ENCODE data around the gene ADPRM. TPM values are rescaled to one million over a fixed set of nuclear protein-coding genes. Genes with fewer than 3 reads are reported as not detected.
"Not testable (repeated sequence)": the region's sequence is repeated elsewhere in the genome, so short reads cannot be mapped to it uniquely, and the experiment has no call there.

ADPRM gene
- total RNA-seq, 1 experiment from 2014 or later, result 11.1 TPM

- peak; percentile 11 for DNase-seq (ENCODE audit: low spot score)
These were observed 863 bp downstream of the ADPRM start for GRCh38 chr17:10698096-10698818.

DNA sequence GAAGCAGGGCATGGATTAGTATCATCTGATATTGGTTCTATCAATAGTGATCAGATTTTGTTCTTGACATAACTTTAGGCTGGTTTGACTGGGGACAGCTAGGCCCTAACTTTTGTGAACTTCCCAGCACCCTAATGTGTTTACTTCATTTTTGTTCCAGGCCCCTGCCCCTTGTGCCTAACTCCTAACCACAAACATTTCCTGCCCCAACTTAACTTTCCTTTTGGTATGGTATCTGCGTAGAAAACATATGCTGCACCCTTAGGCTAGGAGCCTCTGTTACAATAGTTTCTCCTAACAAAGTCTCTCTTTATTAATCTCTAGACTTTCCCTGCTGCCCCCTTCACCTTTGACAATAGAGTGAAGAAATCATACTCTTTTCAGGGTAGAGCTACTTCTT is 2.5 kb downstream of the ADPRM start:
- no peak for DNase-seq (ENCODE audit: low spot score)

DNA sequence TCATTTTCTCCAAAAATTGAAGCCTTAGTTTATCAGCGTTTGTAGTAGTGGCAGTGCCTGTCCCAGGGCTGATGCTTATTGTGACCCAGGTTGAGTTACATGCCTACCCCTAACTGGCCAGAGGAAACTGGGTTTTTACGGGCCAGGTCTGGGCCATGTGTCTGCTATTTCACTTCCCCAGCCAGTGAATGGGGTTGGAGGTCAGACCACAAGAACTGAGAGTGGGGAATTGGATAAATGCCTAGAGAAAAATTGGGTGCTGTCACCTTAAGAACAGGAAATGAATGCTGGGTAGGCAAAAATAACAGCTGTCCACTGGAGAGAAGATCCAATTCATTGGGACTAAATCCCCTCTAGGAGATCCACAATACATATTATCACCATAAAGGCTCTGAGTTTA is 5.2 kb downstream of the ADPRM start:
- no peak for DNase-seq (ENCODE audit: low spot score)

- DNase-seq (ENCODE audit: low spot score), result no peak
These were observed 8.3 kb downstream of the ADPRM start for GRCh38 chr17:10705727-10706126.

GRCh38 chr17:10713318-10713717 is 15.9 kb downstream of the ADPRM start:
- DNase-seq (ENCODE audit: low spot score), result no peak

DNA sequence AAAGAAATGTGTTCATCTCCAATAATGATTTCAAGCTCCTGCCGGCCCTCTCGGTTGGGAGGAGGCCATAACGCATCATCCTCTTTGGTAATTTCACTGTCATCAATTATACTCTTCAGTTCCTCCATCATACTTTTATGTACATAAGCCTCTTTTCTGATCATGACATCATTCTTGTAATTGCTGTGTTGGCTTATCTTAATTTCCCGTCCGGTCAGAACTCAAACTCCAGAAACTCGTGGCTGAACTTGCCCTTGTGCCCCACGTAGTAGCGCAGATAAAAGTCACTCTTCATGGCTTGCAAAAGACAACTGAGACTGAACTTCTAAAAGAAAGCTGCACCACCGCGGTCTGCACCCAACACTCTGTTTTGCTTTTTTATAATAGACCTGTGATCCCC is 18.8 kb downstream of the ADPRM start:
- DNase-seq (ENCODE audit: low spot score), result no peak

- DNase-seq (ENCODE audit: low spot score), result no peak
These were observed 21.2 kb downstream of the ADPRM start for GRCh38 chr17:10718547-10718946.

DNA sequence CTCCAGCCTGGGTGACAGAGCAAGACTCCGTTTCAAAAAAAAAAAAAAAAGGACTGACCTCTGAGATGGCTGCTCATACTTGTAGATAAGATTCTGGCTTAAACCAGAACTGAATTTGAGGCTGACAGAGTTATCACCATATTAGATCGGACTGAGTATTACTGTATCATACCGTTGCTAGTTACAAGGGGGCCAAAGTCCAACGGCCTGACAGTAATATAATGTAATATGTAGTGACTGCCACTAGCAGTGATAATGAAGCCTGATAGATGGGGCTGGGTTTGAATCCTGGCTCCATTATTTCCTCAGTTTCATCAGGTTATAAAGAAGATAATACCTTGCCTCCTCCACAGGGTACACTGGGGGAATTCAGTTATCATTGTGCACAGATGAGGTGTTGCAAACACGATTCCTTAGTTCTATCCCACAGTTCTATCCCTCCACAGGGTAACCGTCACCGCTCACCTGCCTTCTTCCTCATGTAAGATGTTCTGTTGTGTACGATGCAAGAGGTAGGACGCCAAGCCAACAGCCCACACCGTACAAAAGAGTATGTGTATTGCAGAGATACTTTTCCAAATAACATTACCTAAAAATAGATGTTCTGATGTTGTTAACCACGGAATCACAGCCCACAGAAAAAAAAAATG is 27.3 kb downstream of the ADPRM start:
- DNase-seq (ENCODE audit: low spot score), result no peak

DNA sequence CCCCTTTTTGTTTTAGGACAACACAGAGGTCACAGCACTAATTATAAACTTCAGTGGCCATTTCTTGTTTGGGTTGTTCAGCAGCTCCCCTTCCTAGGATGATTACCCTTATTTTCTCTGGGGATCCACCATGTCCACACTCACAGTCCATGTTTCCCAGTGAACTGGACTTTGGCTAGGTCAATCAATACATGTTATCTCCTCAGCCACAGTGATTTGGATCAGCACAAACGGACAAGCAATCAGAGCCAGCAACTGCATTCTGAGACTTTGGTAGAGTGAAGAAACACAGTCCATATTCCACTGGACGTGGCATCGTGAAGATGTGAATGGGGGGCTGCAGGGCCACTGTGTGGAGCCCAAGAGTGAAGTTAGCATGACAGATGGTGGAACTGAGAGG is 27.9 kb downstream of the ADPRM start:
- no peak for DNase-seq (ENCODE audit: low spot score)

DNA sequence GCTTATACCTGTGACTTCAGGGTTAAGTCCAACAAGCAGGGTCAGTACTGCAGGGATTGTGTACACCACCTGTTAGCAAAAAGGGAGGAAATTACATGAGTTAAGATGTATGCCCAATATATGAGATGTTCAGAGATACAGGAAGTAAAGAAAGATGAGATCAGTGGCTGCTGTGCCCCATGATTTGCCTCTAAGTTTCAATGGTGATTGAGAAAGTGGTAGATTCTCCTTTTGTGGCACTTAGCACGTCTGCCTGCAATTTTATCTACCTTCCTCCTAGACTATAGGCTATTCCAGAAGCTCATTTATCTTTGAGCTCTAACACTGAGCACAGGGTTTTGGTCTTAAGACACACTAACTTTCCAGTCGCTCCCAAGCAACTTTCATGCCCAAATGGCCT is 28.8 kb downstream of the ADPRM start:
- no peak for DNase-seq (ENCODE audit: low spot score)

GRCh38 chr17:10727192-10727591 is 29.8 kb downstream of the ADPRM start:
- DNase-seq (ENCODE audit: low spot score), result peak; percentile 62

GRCh38 chr17:10728331-10728892 is 31.0 kb downstream of the ADPRM start:
- no peak for DNase-seq (ENCODE audit: low spot score)

GRCh38 chr17:10729334-10730193 is 32.2 kb downstream of the ADPRM start, which contains the start of gene TMEM220:
TMEM220 (minus strand) TSS chr17:10730023; CDS start chr17:10729851, 172 bp downstream.
- DNase-seq (ENCODE audit: low spot score), result no peak

DNA sequence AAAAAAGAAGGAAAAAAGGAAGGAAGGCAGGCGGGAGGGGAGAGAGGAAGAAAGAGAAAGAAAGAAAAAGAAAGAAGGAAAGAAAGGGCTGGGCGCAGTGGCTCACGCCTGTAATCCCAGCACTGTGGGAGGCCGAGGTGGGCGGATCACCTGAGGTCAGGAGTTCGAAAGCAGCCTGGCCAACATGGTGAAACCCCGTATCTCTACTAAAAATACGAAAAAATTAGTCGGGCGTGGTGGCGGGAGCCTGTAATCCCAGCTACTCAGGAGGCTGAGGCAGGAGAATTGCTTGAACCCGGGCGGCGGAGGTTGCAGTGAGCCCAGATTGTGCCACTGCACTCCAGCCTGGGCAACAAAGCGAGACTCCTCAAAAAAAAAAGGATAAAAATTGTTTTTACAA is 32.9 kb downstream of the ADPRM start:
- not testable (repeated sequence) for DNase-seq (ENCODE audit: low spot score)

DNA sequence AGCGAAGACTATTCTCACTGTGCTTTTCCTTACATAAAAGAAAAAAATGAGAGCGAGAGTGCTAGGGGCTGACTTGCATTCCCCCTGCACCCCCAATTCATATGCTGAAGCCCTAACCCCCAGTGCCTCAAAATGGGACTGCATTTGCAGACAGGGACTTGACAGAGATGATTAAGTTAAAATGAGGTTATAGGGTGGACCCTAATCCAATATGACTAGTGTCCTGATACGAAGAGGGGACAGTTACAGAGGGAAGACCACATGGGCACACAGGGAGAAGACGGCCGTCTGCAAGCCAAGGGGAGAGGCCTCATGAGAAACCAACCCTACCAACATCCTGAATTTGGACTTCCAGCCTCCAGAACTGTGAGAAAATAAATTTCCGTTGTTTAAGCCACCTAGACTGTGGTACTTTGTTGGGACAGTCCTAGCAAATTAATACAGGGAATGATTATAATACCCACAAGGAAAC is 34.0 kb downstream of the ADPRM start:
- no peak for DNase-seq (ENCODE audit: low spot score)

DNA sequence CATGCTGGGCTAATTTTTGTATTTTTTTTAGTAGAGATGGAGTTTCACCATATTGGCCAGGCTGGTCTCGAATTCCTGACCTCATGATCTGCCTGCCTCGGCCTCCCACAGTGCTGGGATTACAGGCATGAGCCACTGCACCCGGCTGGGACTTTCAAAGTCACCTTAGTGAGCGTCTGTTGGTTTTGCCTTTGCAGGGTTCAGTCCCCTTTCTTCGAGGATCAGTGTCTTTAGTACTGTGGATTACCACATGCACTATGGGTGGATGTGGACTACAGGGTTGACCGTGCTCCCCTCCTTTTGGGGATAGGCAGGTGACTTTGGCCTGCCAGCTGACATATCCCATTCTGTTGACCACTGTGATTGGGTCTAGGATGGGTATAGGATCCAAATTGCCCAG is 34.7 kb downstream of the ADPRM start:
- DNase-seq (ENCODE audit: low spot score), result not testable (repeated sequence)

DNA sequence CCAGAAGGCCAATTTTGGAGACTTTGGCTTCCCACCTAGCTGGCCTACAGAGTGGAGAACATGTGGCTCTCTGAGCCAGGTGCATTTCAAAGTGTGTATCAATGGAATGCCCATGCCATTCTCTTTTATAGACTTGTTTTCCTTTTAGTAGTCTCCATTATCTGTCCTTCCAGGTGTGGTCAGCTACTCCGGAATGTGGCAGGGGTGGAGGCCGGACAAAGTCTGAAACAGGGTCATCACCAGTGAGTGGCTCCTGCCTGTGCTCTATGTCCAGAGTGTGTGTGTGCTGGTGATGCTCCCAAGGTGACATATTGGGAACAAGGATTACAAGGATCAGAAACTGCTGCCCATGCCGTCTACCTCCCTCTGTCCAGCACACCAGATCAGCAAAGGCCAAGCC is 36.3 kb downstream of the ADPRM start:
- no peak for DNase-seq (ENCODE audit: low spot score)

DNA sequence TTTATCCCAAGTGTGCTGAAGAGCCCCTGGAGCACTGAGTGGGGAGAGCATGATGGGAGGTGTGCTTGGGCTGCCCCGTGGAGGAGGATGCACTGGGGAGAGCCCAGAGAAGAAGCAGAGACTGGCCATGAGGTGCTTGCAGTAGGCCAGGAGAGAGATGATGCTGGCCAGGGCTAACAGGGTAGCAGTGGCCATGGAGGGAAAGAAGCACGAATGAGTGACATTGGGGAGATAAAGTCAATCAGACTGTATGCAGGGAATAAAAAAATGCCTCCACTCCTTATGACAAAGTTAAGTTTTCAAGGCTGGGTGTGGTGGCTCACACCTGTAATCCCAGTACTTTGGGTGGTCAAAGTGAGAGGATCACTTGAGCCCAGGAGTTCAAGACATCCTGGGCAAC is 37.9 kb downstream of the ADPRM start:
- no peak for DNase-seq (ENCODE audit: low spot score)

- DNase-seq (ENCODE audit: low spot score), result no peak
These were observed 38.4 kb downstream of the ADPRM start for GRCh38 chr17:10735821-10736220.

DNA sequence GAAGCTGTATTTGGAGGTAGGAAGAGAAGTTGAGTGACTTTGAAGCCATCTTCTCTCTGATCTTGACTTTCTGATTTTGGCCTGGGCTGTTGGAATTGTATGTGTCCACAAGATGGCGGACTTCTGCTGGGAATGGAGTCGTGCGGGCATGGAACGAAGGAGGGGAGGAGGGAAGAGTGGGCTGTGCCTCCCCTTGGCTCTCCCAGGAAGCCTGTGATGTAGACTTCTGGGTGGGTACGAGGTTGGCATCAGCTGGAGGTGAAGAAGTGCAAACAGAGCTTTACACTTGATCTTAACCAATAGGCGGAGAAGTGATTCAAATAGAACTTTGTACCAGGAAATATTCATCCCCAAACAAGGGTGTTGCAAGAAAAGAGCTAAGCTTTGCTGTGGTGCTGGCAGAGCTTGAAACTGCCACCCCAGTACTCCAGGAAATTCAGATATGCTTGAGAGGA is 39.8 kb downstream of the ADPRM start:
- DNase-seq (ENCODE audit: low spot score), result peak; percentile 47

GRCh38 chr17:10737736-10738135 is 40.3 kb downstream of the ADPRM start:
- no peak for DNase-seq (ENCODE audit: low spot score)
